Erythroblast (primary cell): Measurements from ENCODE around the gene TRAPPC6A.

ENCODE experiments used
- GATA1 ChIP-seq: IDR thresholded peaks from 2 replicates; pipeline ENCODE4 v1.6.1; 2011; ENCODE audit warnings: low read depth, mild to moderate bottlenecking, control low read depth, low read length, moderate library complexity
- POLR2A ChIP-seq: IDR thresholded peaks from 2 replicates; pipeline ENCODE4 v1.6.1; 2011; ENCODE audit warnings: mild to moderate bottlenecking, low read length

DNA sequence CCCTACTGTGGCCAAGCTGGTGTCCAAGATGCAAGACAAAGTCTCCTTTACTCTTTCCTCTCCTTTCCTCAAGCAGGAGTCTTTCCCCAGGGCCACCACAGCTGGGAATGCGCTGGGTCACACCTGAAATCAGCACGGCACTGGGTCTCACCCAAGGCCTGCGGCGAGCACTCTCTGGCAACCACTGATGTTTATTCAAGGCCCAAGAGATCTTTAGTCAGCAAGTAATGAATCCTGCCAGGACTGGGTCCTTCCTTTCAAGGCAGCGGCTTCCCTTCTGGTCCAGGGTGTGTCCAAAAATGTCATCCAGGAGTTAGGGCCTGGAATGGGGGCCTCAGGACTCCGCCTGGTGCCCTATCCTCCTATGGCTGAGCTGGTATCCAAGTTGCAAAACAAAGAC lies 24.6 kb upstream of the TRAPPC6A start:
- TF ChIP-seq POLR2A (no peak), GATA1 (no peak)
